Neural cell (in vitro differentiated cells): ENCODE data around the gene SNX20. TPM values are rescaled to one million over a fixed set of nuclear protein-coding genes. Genes with fewer than 3 reads are reported as not detected.

ENCODE experiments used
- H2AFZ ChIP-seq: fragments of 200-600, 300-800 bp; sonication (generic), shearing (Covaris generic); 2 replicates; pipeline ENCODE4 v1.6.0; 2014; ENCODE audit warnings: low read depth, mild to moderate bottlenecking, antibody characterized with exemption, low read length, moderate library complexity
- H3F3A ChIP-seq: fragments of 200-600 bp; shearing (Covaris generic); 2 replicates; pipeline ENCODE4 v1.6.1; 2016; ENCODE audit warnings: mild to moderate bottlenecking, moderate library complexity, mixed read lengths, antibody characterized with exemption, low read length; ENCODE audit not compliant: insufficient read depth, poor library complexity, severe bottlenecking
- H3K27ac ChIP-seq: fragments of 200-600, 300-800 bp; sonication (generic), shearing (Covaris generic); 2 replicates; pipeline ENCODE4 v1.5.1; 2014; ENCODE audit warnings: mild to moderate bottlenecking, low read length, moderate library complexity
- H3K27me3 ChIP-seq: fragments of 300-800, 200-600 bp; sonication (generic), shearing (Covaris generic); 2 replicates; pipeline ENCODE4 v1.6.0; 2014; ENCODE audit warnings: mild to moderate bottlenecking, low read depth, low read length, moderate library complexity; ENCODE audit not compliant: insufficient read depth
- H3K36me3 ChIP-seq: fragments of 300-800, 200-600 bp; sonication (generic), shearing (Covaris generic); 2 replicates; pipeline ENCODE4 v1.5.1; 2014; ENCODE audit warnings: mild to moderate bottlenecking, antibody characterized with exemption, low read length, moderate library complexity; ENCODE audit not compliant: insufficient read depth
- H3K4me2 ChIP-seq: fragments of 300-800, 200-600 bp; sonication (generic), shearing (Covaris generic); 2 replicates; pipeline ENCODE4 v1.6.0; 2014; ENCODE audit warnings: mild to moderate bottlenecking, low read length
- H3K4me3 ChIP-seq: fragments of 300-800, 200-600 bp; sonication (generic), shearing (Covaris generic); 2 replicates; pipeline ENCODE4 v1.5.1; 2014; ENCODE audit warnings: mild to moderate bottlenecking, low read length, moderate library complexity
- H3K79me2 ChIP-seq: fragments of 200-600 bp; shearing (Covaris generic); replicated peaks from 2 replicates; pipeline ENCODE4 v1.6.0; 2014; ENCODE audit warnings: mild to moderate bottlenecking, low read length, moderate library complexity; ENCODE audit not compliant: insufficient read depth
- H3K9ac ChIP-seq: fragments of 300-800, 200-600 bp; sonication (generic), shearing (Covaris generic); 2 replicates; pipeline ENCODE4 v1.6.1; 2016; ENCODE audit warnings: mild to moderate bottlenecking, low read length, mixed read lengths
- H3K9me2 ChIP-seq: fragments of 200-600 bp; shearing (Covaris generic); 2 replicates; pipeline ENCODE4 v1.6.1; 2016; ENCODE audit warnings: mild to moderate bottlenecking, low read length, mixed read lengths; ENCODE audit not compliant: insufficient read depth
- H3K9me3 ChIP-seq: fragments of 200-600, 300-800 bp; sonication (generic), shearing (Covaris generic); 2 replicates; pipeline ENCODE4 v1.6.1; 2016; ENCODE audit warnings: mild to moderate bottlenecking, mixed run types, low read length, moderate library complexity, mixed read lengths
- H4K20me1 ChIP-seq: fragments of 200-600 bp; shearing (Covaris generic); 2 replicates; pipeline ENCODE4 v1.6.1; 2016; ENCODE audit warnings: mild to moderate bottlenecking, mixed run types; ENCODE audit not compliant: insufficient read depth
- CTCF ChIP-seq: fragments of 450-650 bp; IDR thresholded peaks from 2 replicates; pipeline ENCODE4 v1.5.1; 2014; ENCODE audit warnings: antibody characterized with exemption, mild to moderate bottlenecking, moderate library complexity; ENCODE audit not compliant: poor library complexity, severe bottlenecking
- EP300 ChIP-seq: fragments of 450-650 bp; conservative IDR thresholded peaks from 2 replicates; pipeline ENCODE4 v1.6.1; 2014; ENCODE audit warnings: antibody characterized with exemption, mild to moderate bottlenecking, moderate library complexity; ENCODE audit not compliant: poor library complexity, severe bottlenecking
- EZH2 ChIP-seq: fragments of 200-600, 300-800 bp; shearing (Covaris generic), sonication (generic); IDR thresholded peaks from 2 replicates; pipeline ENCODE4 v1.6.1; 2014; ENCODE audit warnings: antibody characterized with exemption, low read length, borderline replicate concordance, mild to moderate bottlenecking; ENCODE audit not compliant: insufficient read depth, poor library complexity, severe bottlenecking
- MXI1 ChIP-seq: fragments of 450-650 bp; conservative IDR thresholded peaks from 2 replicates; pipeline ENCODE4 v1.6.1; 2014; ENCODE audit warnings: antibody characterized with exemption, mild to moderate bottlenecking; ENCODE audit not compliant: poor library complexity, severe bottlenecking
- SMC3 ChIP-seq: fragments of 450-650 bp; conservative IDR thresholded peaks from 2 replicates; pipeline ENCODE4 v1.6.1; 2014; ENCODE audit warnings: antibody characterized with exemption, mild to moderate bottlenecking, moderate library complexity; ENCODE audit not compliant: poor library complexity
- TAF1 ChIP-seq: IDR thresholded peaks from 2 replicates; pipeline ENCODE4 v1.6.1; 2012; ENCODE audit warnings: low read depth
- polyA plus RNA-seq: library from polyadenylated mRNA; depleted of rRNA; stranded (reverse); fragments of >200 nt; gene quantifications from 2 replicates; pipeline ENCODE4 v1.2.3, GENCODE V29; 2014
- TF ChIP-seq, protein P1 (sequence below): IDR thresholded peaks from 2 replicates; pipeline ENCODE4 v1.6.1; 2012; ENCODE audit warnings: borderline replicate concordance

SNX20 gene
- polyA plus RNA-seq, 1 donor from 2014 or later, result not detected

DNA sequence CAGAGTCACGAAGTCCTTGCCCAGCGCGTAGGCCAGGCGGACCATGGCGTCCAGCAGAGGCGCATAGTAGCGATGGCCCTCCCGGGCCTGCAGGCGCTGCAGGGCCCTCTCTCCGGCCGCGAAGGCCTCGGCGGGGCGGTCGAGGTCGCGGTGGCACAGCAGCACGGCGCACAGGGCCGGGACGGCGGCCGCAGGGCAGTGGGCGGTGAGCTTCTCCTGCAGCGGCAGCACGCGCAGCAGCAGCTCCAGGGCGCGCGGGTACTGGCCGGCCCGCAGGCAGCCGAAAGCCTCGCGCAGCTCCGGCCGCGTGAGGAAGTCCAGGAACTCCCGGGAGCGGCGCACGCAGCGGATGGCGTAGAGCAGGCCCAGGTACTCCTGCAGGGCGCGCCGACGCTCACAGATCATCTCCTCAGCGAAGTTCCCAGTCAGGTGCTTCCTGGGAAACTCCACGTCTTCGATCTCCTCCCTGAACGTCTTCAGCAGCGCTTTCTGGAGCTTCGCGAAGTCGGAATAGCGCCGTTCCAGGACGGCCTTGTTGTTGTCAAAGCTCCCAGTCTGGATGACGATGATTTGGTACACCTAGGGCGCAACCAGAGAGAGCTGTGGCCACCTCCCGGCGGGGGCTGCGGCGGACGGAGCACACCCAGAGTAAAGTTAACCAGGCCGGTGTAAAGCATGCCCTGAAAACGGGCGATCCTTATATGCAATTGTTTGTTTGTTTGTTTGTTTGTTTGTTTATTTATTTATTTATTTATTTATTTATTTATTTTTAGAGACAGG lies 7.4 kb downstream of the SNX20 start:
- H2AFZ ChIP-seq, result no peak overlapping the region
- H3K9ac ChIP-seq, result no peak overlapping the region
- no peaks in the 10 kb centered on the region for H3K79me2 ChIP-seq
- H4K20me1 ChIP-seq, result no peaks in the 10 kb centered on the region
- TF ChIP-seq, protein P1, sequence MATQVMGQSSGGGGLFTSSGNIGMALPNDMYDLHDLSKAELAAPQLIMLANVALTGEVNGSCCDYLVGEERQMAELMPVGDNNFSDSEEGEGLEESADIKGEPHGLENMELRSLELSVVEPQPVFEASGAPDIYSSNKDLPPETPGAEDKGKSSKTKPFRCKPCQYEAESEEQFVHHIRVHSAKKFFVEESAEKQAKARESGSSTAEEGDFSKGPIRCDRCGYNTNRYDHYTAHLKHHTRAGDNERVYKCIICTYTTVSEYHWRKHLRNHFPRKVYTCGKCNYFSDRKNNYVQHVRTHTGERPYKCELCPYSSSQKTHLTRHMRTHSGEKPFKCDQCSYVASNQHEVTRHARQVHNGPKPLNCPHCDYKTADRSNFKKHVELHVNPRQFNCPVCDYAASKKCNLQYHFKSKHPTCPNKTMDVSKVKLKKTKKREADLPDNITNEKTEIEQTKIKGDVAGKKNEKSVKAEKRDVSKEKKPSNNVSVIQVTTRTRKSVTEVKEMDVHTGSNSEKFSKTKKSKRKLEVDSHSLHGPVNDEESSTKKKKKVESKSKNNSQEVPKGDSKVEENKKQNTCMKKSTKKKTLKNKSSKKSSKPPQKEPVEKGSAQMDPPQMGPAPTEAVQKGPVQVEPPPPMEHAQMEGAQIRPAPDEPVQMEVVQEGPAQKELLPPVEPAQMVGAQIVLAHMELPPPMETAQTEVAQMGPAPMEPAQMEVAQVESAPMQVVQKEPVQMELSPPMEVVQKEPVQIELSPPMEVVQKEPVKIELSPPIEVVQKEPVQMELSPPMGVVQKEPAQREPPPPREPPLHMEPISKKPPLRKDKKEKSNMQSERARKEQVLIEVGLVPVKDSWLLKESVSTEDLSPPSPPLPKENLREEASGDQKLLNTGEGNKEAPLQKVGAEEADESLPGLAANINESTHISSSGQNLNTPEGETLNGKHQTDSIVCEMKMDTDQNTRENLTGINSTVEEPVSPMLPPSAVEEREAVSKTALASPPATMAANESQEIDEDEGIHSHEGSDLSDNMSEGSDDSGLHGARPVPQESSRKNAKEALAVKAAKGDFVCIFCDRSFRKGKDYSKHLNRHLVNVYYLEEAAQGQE, result no peak
- TF ChIP-seq MXI1 (no peak), EZH2 (no peak), EP300 (no peak), TAF1 (no peak), CTCF (no peak)
- H3K27me3 ChIP-seq, result no peaks in the 10 kb centered on the region
- H3K4me2 ChIP-seq, result no peak overlapping the region
- no peak overlapping the region for H3K4me3 ChIP-seq
- peaks cover 3% of the 10 kb centered on the region for H3K9me3 ChIP-seq
- no peaks in the 10 kb centered on the region for H3F3A ChIP-seq
- H3K27ac ChIP-seq, result no peak overlapping the region
- no peaks in the 10 kb centered on the region for H3K36me3 ChIP-seq
- no peaks in the 10 kb centered on the region for H3K9me2 ChIP-seq

- H3K79me2 ChIP-seq, result no peaks in the 10 kb centered on the region
- H3K9me2 ChIP-seq, result no peaks in the 10 kb centered on the region
- H3K9ac ChIP-seq, result no peak overlapping the region
- H3K27me3 ChIP-seq, result no peaks in the 10 kb centered on the region
- TF ChIP-seq CTCF, result peak; percentile 37
- peak; percentile 37 for TF ChIP-seq SMC3
- no peak for TF ChIP-seq EP300
- H3K4me3 ChIP-seq, result no peak overlapping the region
- H3K9me3 ChIP-seq, result peaks cover 3% of the 10 kb centered on the region
- no peaks in the 10 kb centered on the region for H4K20me1 ChIP-seq
- H3K36me3 ChIP-seq, result no peaks in the 10 kb centered on the region
- H3K27ac ChIP-seq, result no peak overlapping the region
- H2AFZ ChIP-seq, result no peak overlapping the region
- H3K4me2 ChIP-seq, result no peak overlapping the region
- H3F3A ChIP-seq, result no peaks in the 10 kb centered on the region
Measured at GRCh38 chr16:50671644-50672260, 9.4 kb downstream of the SNX20 start.
